HG03066 (cell line): ENCODE data around the gene FAM20B.
"Not testable (repeated sequence)": the region's sequence is repeated elsewhere in the genome, so short reads cannot be mapped to it uniquely, and the experiment has no call there.

ENCODE experiments used
- ATAC-seq: cut with Tn5 transposase; IDR thresholded peaks from one replicate; pipeline ENCODE4 v1.9.1; 2021; ENCODE audit warnings: low read depth; ENCODE audit not compliant: unreplicated experiment

Gene FAM20B

GRCh38 chr1:179023946-179024650 lies 1.6 kb upstream of the FAM20B start:
- ATAC-seq, result no peak

- ATAC-seq, result peak; percentile 65
Observed at GRCh38 chr1:179025975-179026812, 500 bp downstream of the FAM20B start.

- no peak for ATAC-seq
Observed at GRCh38 chr1:179026813-179027669, 1.3 kb downstream of the FAM20B start.

GRCh38 chr1:179029321-179029759 lies 3.6 kb downstream of the FAM20B start:
- ATAC-seq, result no peak

- ATAC-seq, result no peak
Observed at GRCh38 chr1:179030130-179030529, 4.4 kb downstream of the FAM20B start.

GRCh38 chr1:179030683-179031082 lies 5.0 kb downstream of the FAM20B start:
- no peak for ATAC-seq

- no peak for ATAC-seq
Observed at GRCh38 chr1:179031284-179031683, 5.6 kb downstream of the FAM20B start.

- no peak for ATAC-seq
Observed at GRCh38 chr1:179031855-179032513, 6.3 kb downstream of the FAM20B start.

GRCh38 chr1:179034720-179035119 lies 9.0 kb downstream of the FAM20B start:
- peak; percentile 81 for ATAC-seq

- peak; percentile 37 for ATAC-seq
Observed at GRCh38 chr1:179036844-179037465, 11.3 kb downstream of the FAM20B start.

- ATAC-seq, result no peak
Observed at GRCh38 chr1:179038528-179039281, 13.0 kb downstream of the FAM20B start.

- ATAC-seq, result not testable (repeated sequence)
Observed at GRCh38 chr1:179039502-179040174, 13.9 kb downstream of the FAM20B start.

- not testable (repeated sequence) for ATAC-seq
Observed at GRCh38 chr1:179040175-179040551, 14.5 kb downstream of the FAM20B start.

- ATAC-seq, result no peak
Observed at GRCh38 chr1:179042087-179042486, 16.4 kb downstream of the FAM20B start.

GRCh38 chr1:179042700-179043099 lies 17.0 kb downstream of the FAM20B start:
- no peak for ATAC-seq

- ATAC-seq, result no peak
Observed at GRCh38 chr1:179043266-179043665, 17.6 kb downstream of the FAM20B start.

GRCh38 chr1:179043907-179044306 lies 18.2 kb downstream of the FAM20B start:
- no peak for ATAC-seq

GRCh38 chr1:179046808-179047635 lies 21.3 kb downstream of the FAM20B start:
- ATAC-seq, result no peak
